IPS DF 6.9 (cell line): ENCODE results near the gene TMEM272.

Experiments used
- DNase-seq: peaks from one replicate; pipeline ENCODE4 v3.0.0-alpha.2; 2013; ENCODE audit warnings: low read depth, low spot score
- H3K27ac ChIP-seq: one replicate; pipeline ENCODE4 v1.5.1; 2013; ENCODE audit warnings: low read length, control low read depth
- H3K27me3 ChIP-seq: 2 replicates; pipeline ENCODE4 v1.6.1; 2013; ENCODE audit warnings: mild to moderate bottlenecking, low read length; ENCODE audit not compliant: control insufficient read depth, insufficient read depth
- H3K36me3 ChIP-seq: 2 replicates; pipeline ENCODE4 v1.6.1; 2013; ENCODE audit warnings: low read length; ENCODE audit not compliant: control insufficient read depth, insufficient read depth
- H3K4me1 ChIP-seq: 2 replicates; pipeline ENCODE4 v1.6.1; 2013; ENCODE audit warnings: low read length; ENCODE audit not compliant: control insufficient read depth, insufficient read depth
- H3K4me3 ChIP-seq: 2 replicates; pipeline ENCODE4 v1.5.1; 2013; ENCODE audit warnings: mild to moderate bottlenecking, low read length
- H3K9me3 ChIP-seq: 2 replicates; pipeline ENCODE4 v1.6.1; 2013; ENCODE audit warnings: low read length, inconsistent platforms; ENCODE audit not compliant: control insufficient read depth, insufficient read depth
- WGBS: extraction: QIAGEN DNeasy Blood & Tissue Kit; methylation state at CpG from one replicate; pipeline ENCODE4 v1.1.7; 2013; ENCODE audit warnings: mixed read lengths, missing lambda C conversion rate; ENCODE audit not compliant: insufficient read length, insufficient coverage; 5-methylcytosine and 5-hydroxymethylcytosine counted together

The TMEM272 gene

DNA sequence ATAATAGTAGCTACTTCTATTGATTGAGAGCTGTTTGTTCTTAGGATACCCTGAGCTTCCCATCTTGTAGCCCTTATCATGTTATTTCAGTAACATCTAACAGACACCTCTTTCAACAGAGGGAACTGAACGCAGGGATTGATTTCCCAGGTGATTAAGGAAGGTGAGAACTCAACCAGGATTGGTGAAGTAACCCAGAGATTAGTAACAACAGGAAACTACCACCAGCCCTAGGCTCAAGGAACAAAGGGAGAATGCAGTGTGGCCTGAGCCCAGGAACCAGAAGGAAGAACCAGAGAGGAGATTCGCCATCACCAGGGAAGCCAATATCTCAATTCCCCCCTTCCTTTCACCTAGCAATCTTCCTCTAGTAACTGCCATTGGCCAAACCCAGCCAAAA is 49.6 kb downstream of the TMEM272 start:
- no peaks in the 10 kb centered on the region for H3K27me3 ChIP-seq
- DNase-seq: no peak
- H3K4me1 ChIP-seq: peaks cover 5% of the 10 kb centered on the region
- no peaks in the 10 kb centered on the region for H3K9me3 ChIP-seq
- H3K4me3 ChIP-seq: no peak overlapping the region
- no CpG with 5 or more reads among the region's 2 CpGs for WGBS
- no peaks in the 10 kb centered on the region for H3K36me3 ChIP-seq
- H3K27ac ChIP-seq: no peak overlapping the region

- H3K4me3 ChIP-seq: no peak overlapping the region
- WGBS: no CpG with 5 or more reads among the region's 4 CpGs
These were observed 50.0 kb downstream of the TMEM272 start for GRCh38 chr13:51794964-51795363.

GRCh38 chr13:51793570-51794271 is 51.3 kb downstream of the TMEM272 start:
- no CpG with 5 or more reads among the region's 6 CpGs for WGBS
- Histone ChIP-seq H3K4me3 (no peak overlapping the region), H3K27ac (no peak overlapping the region), H3K4me1 (peaks cover 5% of the 10 kb centered on the region), H3K9me3 (no peaks in the 10 kb centered on the region), H3K36me3 (no peaks in the 10 kb centered on the region), H3K27me3 (no peaks in the 10 kb centered on the region)
- no peak for DNase-seq

More at GRCh38 chr13:51794964-51795363, 50.0 kb downstream of the TMEM272 start:
- peaks cover 5% of the 10 kb centered on the region for H3K4me1 ChIP-seq
- no peaks in the 10 kb centered on the region for H3K36me3 ChIP-seq
- H3K9me3 ChIP-seq: no peaks in the 10 kb centered on the region
- no peak overlapping the region for H3K27ac ChIP-seq
- no peak for DNase-seq
- no peaks in the 10 kb centered on the region for H3K27me3 ChIP-seq

GRCh38 chr13:51786425-51787265 is 58.3 kb downstream of the TMEM272 start:
- DNase-seq: no peak
- Histone ChIP-seq H3K9me3 (no peaks in the 10 kb centered on the region), H3K36me3 (no peaks in the 10 kb centered on the region), H3K27ac (no peak overlapping the region), H3K4me3 (no peak overlapping the region), H3K27me3 (no peaks in the 10 kb centered on the region), H3K4me1 (no peaks in the 10 kb centered on the region)
- no CpG with 5 or more reads among the region's 10 CpGs for WGBS

DNA sequence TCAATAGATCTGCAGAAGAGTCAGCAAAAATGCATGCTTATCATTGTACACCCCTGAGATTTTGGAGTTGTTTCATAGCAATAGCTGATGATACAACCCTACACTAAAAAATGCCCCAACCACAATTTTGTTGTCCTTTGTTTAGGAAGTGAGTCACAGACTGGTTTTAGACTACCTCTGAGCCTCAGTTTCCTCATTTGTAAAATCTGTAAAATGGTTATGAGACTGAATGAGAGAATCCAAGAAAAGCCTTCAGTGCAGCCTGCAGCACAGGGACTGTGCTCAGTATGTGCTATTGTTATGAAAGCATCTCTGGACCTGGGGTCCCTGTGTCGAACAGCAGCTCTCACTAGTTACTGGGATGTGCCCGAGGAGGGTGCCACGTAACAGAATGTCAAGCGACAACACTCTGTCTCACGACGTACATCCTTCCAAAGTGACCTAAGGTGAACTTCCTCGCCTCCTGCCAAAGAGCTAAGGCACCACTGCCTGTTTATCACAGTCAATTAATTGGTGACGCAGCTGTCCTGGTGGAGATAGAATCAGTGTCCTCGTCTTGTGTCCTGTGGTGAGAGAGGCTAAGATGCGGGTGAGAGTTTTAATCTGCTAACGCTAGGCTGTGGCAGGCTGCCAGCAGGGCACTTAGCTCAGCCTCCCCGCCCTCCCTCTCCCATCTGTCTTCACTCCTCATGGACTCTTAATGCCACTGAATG is 59.1 kb downstream of the TMEM272 start:
- Histone ChIP-seq H3K36me3 (no peaks in the 10 kb centered on the region), H3K27ac (no peak overlapping the region), H3K9me3 (no peaks in the 10 kb centered on the region), H3K4me1 (no peaks in the 10 kb centered on the region), H3K27me3 (no peaks in the 10 kb centered on the region), H3K4me3 (no peak overlapping the region)
- DNase-seq: no peak
- WGBS: no CpG with 5 or more reads among the region's 12 CpGs

DNA sequence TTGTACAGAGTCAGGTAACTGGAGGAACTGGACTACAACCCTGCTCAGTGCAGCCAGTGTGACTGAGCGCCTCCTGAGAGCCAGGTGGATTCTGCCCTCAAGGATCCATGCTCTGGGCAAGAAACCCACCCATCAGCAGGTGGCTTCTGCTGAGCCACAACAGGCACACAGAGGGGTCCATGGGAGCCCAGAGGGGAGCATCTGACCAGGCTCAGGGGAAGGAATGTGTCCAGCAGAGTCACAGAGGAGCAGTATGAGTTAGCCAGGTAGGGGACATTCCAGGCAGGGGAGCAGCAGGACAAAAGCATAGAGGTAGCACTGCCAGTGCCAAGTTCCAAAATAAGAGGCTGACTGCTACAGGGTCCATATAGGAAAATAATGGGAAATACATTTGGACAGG is 60.9 kb downstream of the TMEM272 start:
- WGBS: no CpG with 5 or more reads among the region's 1 CpG
- Histone ChIP-seq H3K27me3 (no peaks in the 10 kb centered on the region), H3K4me1 (no peaks in the 10 kb centered on the region), H3K9me3 (no peaks in the 10 kb centered on the region), H3K27ac (no peak overlapping the region), H3K36me3 (no peaks in the 10 kb centered on the region), H3K4me3 (no peak overlapping the region)
- DNase-seq: no peak

- DNase-seq: no peak
- no peaks in the 10 kb centered on the region for H3K36me3 ChIP-seq
- WGBS: no CpG with 5 or more reads among the region's 9 CpGs
These were observed 61.4 kb downstream of the TMEM272 start for GRCh38 chr13:51783428-51784094.

GRCh38 chr13:51782026-51782710 is 62.8 kb downstream of the TMEM272 start:
- no peaks in the 10 kb centered on the region for H3K4me1 ChIP-seq
- no peak overlapping the region for H3K27ac ChIP-seq
- no peaks in the 10 kb centered on the region for H3K27me3 ChIP-seq
- H3K9me3 ChIP-seq: no peaks in the 10 kb centered on the region
- WGBS: no CpG with 5 or more reads among the region's 15 CpGs
- H3K36me3 ChIP-seq: no peaks in the 10 kb centered on the region
- DNase-seq: no peak
- no peak overlapping the region for H3K4me3 ChIP-seq

More at GRCh38 chr13:51783428-51784094, 61.4 kb downstream of the TMEM272 start:
- no peak overlapping the region for H3K27ac ChIP-seq
- no peaks in the 10 kb centered on the region for H3K27me3 ChIP-seq
- H3K4me1 ChIP-seq: no peaks in the 10 kb centered on the region
- no peak overlapping the region for H3K4me3 ChIP-seq
- H3K9me3 ChIP-seq: no peaks in the 10 kb centered on the region

GRCh38 chr13:51781246-51782022 is 63.5 kb downstream of the TMEM272 start:
- no peak overlapping the region for H3K27ac ChIP-seq
- no peaks in the 10 kb centered on the region for H3K4me1 ChIP-seq
- H3K4me3 ChIP-seq: no peak overlapping the region
- no CpG with 5 or more reads among the region's 15 CpGs for WGBS
- H3K27me3 ChIP-seq: no peaks in the 10 kb centered on the region
- H3K36me3 ChIP-seq: no peaks in the 10 kb centered on the region
- no peaks in the 10 kb centered on the region for H3K9me3 ChIP-seq
- no peak for DNase-seq
